Activated CD8-positive, alpha-beta memory T cell treated with anti-CD3 and anti-CD28 coated beads, Interleukin-2, amount 50 U/mL, for 4 hours (primary cell): ENCODE measurements around the gene ST8SIA4.
"Not testable (repeated sequence)": the region's sequence is repeated elsewhere in the genome, so short reads cannot be mapped to it uniquely, and the experiment has no call there.

Experiments
- DNase-seq: peaks from one replicate; pipeline ENCODE4 v3.0.0-alpha.2; 2020

ST8SIA4 gene

DNA sequence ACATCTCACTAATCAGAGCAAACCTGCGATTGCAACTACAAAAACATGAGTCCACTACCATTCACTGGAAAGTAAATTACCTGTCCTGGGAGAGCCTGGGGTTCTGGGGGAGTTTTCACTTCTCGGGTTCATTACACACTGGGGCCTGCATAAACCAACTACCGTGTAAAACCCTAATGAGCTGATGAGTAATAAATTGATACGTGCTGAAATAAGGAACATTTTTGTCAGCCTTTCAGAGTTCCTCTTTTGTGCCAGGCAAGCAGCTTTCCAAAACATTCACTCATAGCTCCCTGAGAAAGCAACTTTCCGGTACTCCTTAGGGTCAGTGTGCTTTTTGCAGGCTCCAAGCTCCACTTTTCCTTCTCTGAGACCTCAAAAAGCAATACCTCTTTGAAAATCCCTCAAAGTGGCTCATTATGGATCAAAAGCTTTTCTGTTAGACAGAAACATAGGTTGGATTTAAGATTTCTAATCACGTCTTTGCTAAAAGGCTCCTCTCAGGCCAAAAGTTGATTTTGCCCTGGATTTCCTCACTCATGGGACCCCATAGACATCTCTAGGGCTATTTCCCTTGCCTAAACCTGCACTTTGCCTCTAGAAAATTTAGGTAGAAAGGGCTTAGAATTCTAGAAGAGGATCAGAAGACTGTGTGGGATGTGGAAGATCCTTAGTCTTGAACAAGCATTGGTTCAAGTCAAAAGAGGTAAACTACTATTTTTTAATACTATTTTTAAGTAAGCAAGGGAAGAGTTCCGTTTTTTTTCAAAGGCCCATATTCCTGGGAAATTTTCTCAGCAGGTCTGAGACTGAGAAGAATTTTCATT lies 74.8 kb downstream of the ST8SIA4 start:
- DNase-seq: no peak

- DNase-seq: no peak
Measured at GRCh38 chr5:100827481-100827889, 75.6 kb downstream of the ST8SIA4 start.

GRCh38 chr5:100826133-100826532 lies 76.9 kb downstream of the ST8SIA4 start:
- no peak for DNase-seq

- no peak for DNase-seq
Measured at GRCh38 chr5:100824635-100825034, 78.4 kb downstream of the ST8SIA4 start.

- no peak for DNase-seq
Measured at GRCh38 chr5:100823812-100824211, 79.3 kb downstream of the ST8SIA4 start.

GRCh38 chr5:100821751-100822150 lies 81.3 kb downstream of the ST8SIA4 start:
- no peak for DNase-seq

- DNase-seq: no peak
Measured at GRCh38 chr5:100818340-100818739, 84.7 kb downstream of the ST8SIA4 start.

- no peak for DNase-seq
Measured at GRCh38 chr5:100803397-100803796, 99.7 kb downstream of the ST8SIA4 start.

- DNase-seq: no peak
Measured at GRCh38 chr5:100802208-100802607, 100.9 kb downstream of the ST8SIA4 start.

GRCh38 chr5:100800562-100800961 lies 102.5 kb downstream of the ST8SIA4 start:
- DNase-seq: no peak

- no peak for DNase-seq
Measured at GRCh38 chr5:100799166-100799565, 103.9 kb downstream of the ST8SIA4 start.

- DNase-seq: no peak
Measured at GRCh38 chr5:100797861-100798260, 105.2 kb downstream of the ST8SIA4 start.

GRCh38 chr5:100796851-100797250 lies 106.2 kb downstream of the ST8SIA4 start:
- DNase-seq: no peak

DNA sequence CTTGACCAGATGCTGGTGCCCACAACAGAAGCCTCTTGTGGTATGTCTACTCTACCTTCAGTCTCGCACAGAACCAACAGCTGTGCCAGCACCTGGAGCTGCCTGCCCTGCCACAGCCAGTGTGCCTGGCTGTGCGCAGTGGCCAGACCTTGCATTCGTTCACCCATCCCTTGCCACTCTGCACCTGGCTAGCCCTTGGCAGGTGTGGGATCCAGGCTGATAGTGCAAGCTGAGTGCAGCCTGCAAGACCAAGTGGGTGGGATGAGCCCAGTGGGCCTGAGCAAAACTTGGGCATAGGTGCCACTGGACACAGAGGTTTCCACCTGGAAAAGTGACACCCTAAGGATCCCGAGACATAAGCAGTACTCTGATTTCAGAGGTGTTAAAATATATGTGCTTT lies 108.2 kb downstream of the ST8SIA4 start:
- DNase-seq: no peak

DNA sequence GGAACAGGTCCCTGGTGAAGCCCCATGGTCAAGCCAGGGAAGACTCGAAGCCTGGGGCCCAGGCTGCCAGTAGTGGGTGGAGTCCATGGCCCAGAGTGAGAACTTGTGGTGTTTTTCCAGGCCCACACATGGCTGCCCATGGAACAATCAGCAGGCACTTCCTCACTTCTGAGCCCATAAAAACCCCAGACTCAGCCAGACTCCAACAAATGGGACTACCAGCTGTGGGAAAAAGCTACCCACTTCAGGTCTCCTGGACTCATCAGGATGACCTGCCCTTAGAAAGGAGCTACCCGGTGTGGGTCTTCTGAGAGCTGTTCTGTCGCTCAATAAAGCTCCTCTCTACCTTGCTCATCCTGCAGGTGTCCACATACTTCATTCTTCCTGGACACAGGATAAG lies 108.9 kb downstream of the ST8SIA4 start:
- DNase-seq: no peak

- DNase-seq: no peak
Measured at GRCh38 chr5:100792781-100793180, 110.3 kb downstream of the ST8SIA4 start.

DNA sequence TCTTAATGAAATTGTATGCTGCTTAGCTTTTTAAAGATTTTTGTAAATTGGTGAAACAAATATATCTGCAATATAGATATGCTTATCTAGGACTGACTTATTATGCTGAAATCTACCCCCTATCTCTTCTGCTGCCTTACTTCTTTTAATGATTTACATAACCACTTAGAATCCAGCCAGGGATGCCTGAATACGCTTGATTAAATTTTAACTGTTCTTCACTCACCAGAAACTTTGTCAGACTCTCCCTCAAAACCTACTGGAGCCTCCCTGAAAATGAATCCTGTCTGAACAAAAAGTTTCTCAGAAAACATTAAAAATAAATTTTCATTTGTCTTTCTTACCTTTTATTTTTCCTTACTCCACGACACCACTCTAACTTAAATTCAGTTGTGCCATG lies 111.7 kb downstream of the ST8SIA4 start:
- DNase-seq: no peak

- DNase-seq: no peak
Measured at GRCh38 chr5:100790951-100791350, 112.1 kb downstream of the ST8SIA4 start.

GRCh38 chr5:100790170-100790665 lies 112.9 kb downstream of the ST8SIA4 start:
- no peak for DNase-seq

GRCh38 chr5:100789694-100790093 lies 113.4 kb downstream of the ST8SIA4 start:
- no peak for DNase-seq

GRCh38 chr5:100788417-100788816 lies 114.7 kb downstream of the ST8SIA4 start:
- no peak for DNase-seq

- no peak for DNase-seq
Measured at GRCh38 chr5:100787648-100788047, 115.4 kb downstream of the ST8SIA4 start.

DNA sequence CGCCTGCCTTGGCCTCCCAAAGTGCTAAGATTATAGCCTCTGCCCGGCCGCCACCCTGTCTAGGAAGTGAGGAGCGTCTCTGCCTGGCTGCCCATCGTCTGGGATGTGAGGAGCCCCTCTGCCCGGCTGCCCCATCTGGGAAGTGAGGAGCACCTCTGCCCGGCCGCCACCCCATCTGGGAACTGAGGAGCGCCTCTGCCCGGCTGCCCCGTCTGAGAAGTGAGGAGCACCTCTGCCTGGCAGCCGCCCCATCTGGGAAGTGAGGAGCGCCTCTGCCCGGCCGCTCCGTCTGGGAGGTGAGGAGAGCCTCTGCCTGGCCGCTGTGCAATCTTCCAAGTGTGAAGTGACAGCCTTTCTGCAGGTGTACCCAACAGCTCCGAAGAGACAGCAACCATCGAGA lies 117.5 kb downstream of the ST8SIA4 start:
- DNase-seq: not testable (repeated sequence)

GRCh38 chr5:100780376-100780870 lies 122.7 kb downstream of the ST8SIA4 start:
- DNase-seq: no peak
